IPS-18c (cell line): ENCODE results near the gene STEEP1.
A peak's percentile ranks its signal among the peaks of the same experiment; 100 is the strongest.

Source experiments
- H3K4me3 ChIP-seq: 2 replicates; pipeline ENCODE4 v1.7.0; 2013; ENCODE audit warnings: low read depth, mild to moderate bottlenecking, low read length, moderate library complexity; ENCODE audit not compliant: insufficient read depth
- H3K9me3 ChIP-seq: one replicate; pipeline ENCODE4 v1.6.1; 2013; ENCODE audit warnings: mild to moderate bottlenecking, low read length, moderate library complexity; ENCODE audit not compliant: control insufficient read depth, insufficient read depth

STEEP1 gene

GRCh38 chrX:119565107-119565663 is at the start of gene STEEP1:
TSS of gene STEEP1 (minus strand) at chrX:119565409. CDS start at chrX:119565355, 54 bp downstream.
- peak within 1 kb of the TSS; percentile 55 for H3K4me3 ChIP-seq
- peaks cover 4% of the 10 kb centered on the region for H3K9me3 ChIP-seq

- H3K9me3 ChIP-seq, result peaks cover 11% of the 10 kb centered on the region
Observed at GRCh38 chrX:119614776-119615175, 49.6 kb upstream of the STEEP1 start.

GRCh38 chrX:119607018-119607389 is 41.8 kb upstream of the STEEP1 start:
- H3K4me3 ChIP-seq, result no peak overlapping the region
- peaks cover 6% of the 10 kb centered on the region for H3K9me3 ChIP-seq

More at GRCh38 chrX:119614776-119615175, 49.6 kb upstream of the STEEP1 start:
- H3K4me3 ChIP-seq, result no peak overlapping the region

GRCh38 chrX:119606280-119607017 is 41.2 kb upstream of the STEEP1 start, which contains the start of gene NKRF:
TSS of gene NKRF (minus strand) at chrX:119606424.
- peaks cover 2% of the 10 kb centered on the region for H3K9me3 ChIP-seq

GRCh38 chrX:119605464-119606279 is 40.5 kb upstream of the STEEP1 start:
- H3K4me3 ChIP-seq, result peak overlapping the region; percentile 61
- peaks cover 2% of the 10 kb centered on the region for H3K9me3 ChIP-seq

More at GRCh38 chrX:119606280-119607017, 41.2 kb upstream of the STEEP1 start, which contains the start of gene NKRF:
- peak within 1 kb of the TSS; percentile 61 for H3K4me3 ChIP-seq

GRCh38 chrX:119604766-119605463 is 39.7 kb upstream of the STEEP1 start:
- H3K4me3 ChIP-seq, result peak overlapping the region; percentile 45
- H3K9me3 ChIP-seq, result peaks cover 4% of the 10 kb centered on the region

GRCh38 chrX:119602701-119603255 is 37.6 kb upstream of the STEEP1 start:
- Histone ChIP-seq H3K4me3 (no peak overlapping the region), H3K9me3 (peaks cover 7% of the 10 kb centered on the region)

- no peak overlapping the region for H3K4me3 ChIP-seq
- peaks cover 5% of the 10 kb centered on the region for H3K9me3 ChIP-seq
Observed at GRCh38 chrX:119589810-119590209, 24.6 kb upstream of the STEEP1 start.

- Histone ChIP-seq H3K9me3 (peaks cover 3% of the 10 kb centered on the region), H3K4me3 (no peak overlapping the region)
Observed at GRCh38 chrX:119583431-119584059, 18.3 kb upstream of the STEEP1 start.

GRCh38 chrX:119579414-119579813 is 14.2 kb upstream of the STEEP1 start:
- Histone ChIP-seq H3K9me3 (peaks cover 3% of the 10 kb centered on the region), H3K4me3 (no peak overlapping the region)

GRCh38 chrX:119574394-119575266 is 9.4 kb upstream of the STEEP1 start, which contains the start of gene UBE2A:
TSS of gene UBE2A (plus strand) at chrX:119574563. CDS start at chrX:119574712, 149 bp downstream.
- peaks cover 3% of the 10 kb centered on the region for H3K9me3 ChIP-seq

GRCh38 chrX:119573840-119574393 is 8.7 kb upstream of the STEEP1 start:
- Histone ChIP-seq H3K4me3 (peak overlapping the region; percentile 46), H3K9me3 (peaks cover 3% of the 10 kb centered on the region)

More at GRCh38 chrX:119574394-119575266, 9.4 kb upstream of the STEEP1 start, which contains the start of gene UBE2A:
- H3K4me3 ChIP-seq, result peak within 1 kb of the TSS; percentile 71

- H3K4me3 ChIP-seq, result peak overlapping the region; percentile 46
Observed at GRCh38 chrX:119573222-119573621, 8.0 kb upstream of the STEEP1 start.

GRCh38 chrX:119570351-119570835 is 5.2 kb upstream of the STEEP1 start:
- H3K4me3 ChIP-seq, result no peak overlapping the region
- peaks cover 5% of the 10 kb centered on the region for H3K9me3 ChIP-seq

More at GRCh38 chrX:119573222-119573621, 8.0 kb upstream of the STEEP1 start:
- H3K9me3 ChIP-seq, result peaks cover 5% of the 10 kb centered on the region

- Histone ChIP-seq H3K9me3 (peaks cover 3% of the 10 kb centered on the region), H3K4me3 (no peak overlapping the region)
Observed at GRCh38 chrX:119552508-119552907, 12.7 kb downstream of the STEEP1 start.
